Fibroblast of villous mesenchyme (primary cell): Measurements from ENCODE around the gene ATXN2. TPM values are rescaled to one million over a fixed set of nuclear protein-coding genes. Genes with fewer than 3 reads are reported as not detected.

Source experiments
- DNase-seq: peaks from one replicate; pipeline ENCODE4 v3.0.0-alpha.2; 2010; ENCODE audit warnings: low read depth
- H3K4me3 ChIP-seq: 2 replicates; pipeline ENCODE4 v1.5.1; 2011; ENCODE audit warnings: low read depth, mild to moderate bottlenecking, low read length
- CTCF ChIP-seq: IDR thresholded peaks from 2 replicates; pipeline ENCODE4 v1.5.1; 2012; ENCODE audit warnings: low read depth, mild to moderate bottlenecking, low read length; ENCODE audit not compliant: insufficient read depth
- total RNA-seq: library from RNA; depleted of rRNA; stranded (reverse); fragments of >200 nt; gene quantifications from 2 replicates; pipeline ENCODE4 v1.2.3, GENCODE V29; 2012

Gene ATXN2
- total RNA-seq, 1 donor, result 71.7 TPM

DNA sequence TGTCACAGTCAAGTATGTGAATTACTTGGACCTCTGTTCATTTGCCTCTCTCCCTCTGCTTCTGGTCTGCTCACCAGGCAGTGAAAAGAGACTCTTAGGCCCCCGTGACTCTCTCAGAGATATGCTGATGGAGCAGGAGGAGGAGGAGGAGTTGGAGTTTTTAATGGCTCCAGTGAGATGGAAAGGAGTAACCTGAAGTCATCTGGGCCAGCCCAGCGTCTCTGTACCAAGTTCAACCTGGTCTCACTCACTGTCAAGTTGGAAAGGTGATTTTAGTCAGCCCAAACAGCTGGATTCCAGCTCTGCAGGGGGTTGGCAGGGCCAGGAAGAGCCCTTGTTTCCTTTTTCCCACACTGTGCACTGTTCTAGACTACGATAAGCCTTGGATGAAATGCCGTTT lies 144.8 kb downstream of the ATXN2 start:
- TF ChIP-seq CTCF, result no peak
- no peak for DNase-seq
- H3K4me3 ChIP-seq, result no peak overlapping the region

DNA sequence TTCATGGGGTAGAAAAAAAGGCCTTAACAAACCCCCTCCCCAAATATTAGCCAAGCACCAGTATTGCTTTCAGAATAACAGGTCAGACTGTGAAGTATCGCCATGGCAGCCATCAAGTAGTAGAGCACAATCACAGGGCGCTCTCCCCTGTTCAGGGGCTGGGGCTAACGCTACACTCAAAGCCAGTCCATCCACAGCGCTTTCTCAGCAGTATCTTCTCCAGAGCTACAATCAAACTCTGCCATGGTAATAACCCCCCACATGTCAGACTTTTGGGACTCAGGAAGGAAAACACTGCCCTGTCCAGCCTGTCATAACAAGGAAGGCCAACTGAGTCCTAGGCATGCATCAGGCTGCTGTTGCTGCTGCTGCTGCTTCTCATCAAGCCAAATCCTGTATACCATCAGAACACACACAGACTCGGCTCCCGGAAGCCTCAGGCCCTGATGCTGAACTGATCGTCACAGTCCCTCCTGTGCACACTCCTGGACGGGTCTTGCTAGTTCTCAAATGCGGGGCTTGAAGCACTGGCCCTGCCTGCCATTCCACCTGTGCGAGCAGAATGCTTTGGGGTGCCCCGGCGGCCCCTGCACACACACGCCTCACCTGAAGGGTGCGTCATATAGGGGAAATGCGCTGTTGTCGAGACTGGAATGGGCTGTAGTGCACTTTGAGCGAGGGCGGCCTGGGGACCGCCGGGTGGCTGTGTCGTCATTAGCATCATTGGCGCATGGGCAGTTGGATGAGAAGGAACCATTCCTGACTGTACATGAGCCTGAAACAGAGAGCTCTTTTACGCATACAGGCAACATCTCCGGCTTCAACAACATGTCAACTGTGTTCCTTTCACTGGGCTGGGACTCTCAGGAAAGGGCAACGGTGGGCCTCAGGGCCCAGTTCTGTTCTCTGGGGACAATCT lies 145.8 kb downstream of the ATXN2 start:
- H3K4me3 ChIP-seq, result no peak overlapping the region
- no peak for TF ChIP-seq CTCF
- no peak for DNase-seq

DNA sequence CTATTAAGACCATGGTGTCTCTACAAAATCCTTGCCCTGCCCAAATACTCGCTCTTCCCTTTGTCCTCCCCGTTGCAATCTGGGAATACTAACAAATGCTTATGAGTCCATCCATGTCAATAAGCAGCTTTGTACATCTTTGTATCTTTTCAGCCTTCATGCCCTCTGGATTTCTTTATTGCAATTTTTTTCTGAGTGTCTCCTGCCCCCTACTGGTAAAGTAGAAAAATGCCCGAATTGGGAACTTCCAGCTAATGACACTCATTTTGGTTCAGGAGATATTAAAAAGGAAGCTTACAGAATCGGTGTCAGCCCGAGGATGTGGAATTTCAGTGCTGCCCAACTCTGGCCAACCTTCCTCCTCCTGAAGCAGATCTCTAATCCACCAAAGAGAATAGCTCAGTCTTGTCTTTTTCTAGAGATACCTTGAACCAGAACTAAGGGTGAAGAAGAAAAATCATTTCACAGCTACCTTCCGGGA lies 147.4 kb downstream of the ATXN2 start:
- TF ChIP-seq CTCF, result peak; percentile 79
- DNase-seq, result peak; percentile 68

DNA sequence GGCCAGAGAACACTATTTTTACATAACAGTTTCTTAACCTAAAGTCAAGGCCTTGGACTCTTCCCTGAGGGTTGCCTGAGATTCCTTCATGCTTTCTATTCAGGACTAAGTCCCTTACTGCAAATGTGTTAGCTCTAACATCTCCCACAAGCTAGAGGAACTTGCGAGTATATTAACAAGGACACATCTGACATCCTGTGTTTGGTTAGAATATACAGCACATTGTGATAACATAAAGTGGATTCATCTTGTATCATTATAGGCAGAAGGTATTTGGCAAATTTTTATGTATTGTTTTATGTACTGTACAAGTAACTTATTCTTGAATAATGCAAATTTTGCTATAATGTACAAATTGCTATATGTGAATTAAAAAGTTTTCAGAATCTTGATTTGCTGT lies 147.9 kb downstream of the ATXN2 start:
- TF ChIP-seq CTCF, result no peak
- no peak for DNase-seq
- no peak overlapping the region for H3K4me3 ChIP-seq

More for the DNA sequence above, 147.4 kb downstream of the ATXN2 start:
- H3K4me3 ChIP-seq, result no peak overlapping the region

DNA sequence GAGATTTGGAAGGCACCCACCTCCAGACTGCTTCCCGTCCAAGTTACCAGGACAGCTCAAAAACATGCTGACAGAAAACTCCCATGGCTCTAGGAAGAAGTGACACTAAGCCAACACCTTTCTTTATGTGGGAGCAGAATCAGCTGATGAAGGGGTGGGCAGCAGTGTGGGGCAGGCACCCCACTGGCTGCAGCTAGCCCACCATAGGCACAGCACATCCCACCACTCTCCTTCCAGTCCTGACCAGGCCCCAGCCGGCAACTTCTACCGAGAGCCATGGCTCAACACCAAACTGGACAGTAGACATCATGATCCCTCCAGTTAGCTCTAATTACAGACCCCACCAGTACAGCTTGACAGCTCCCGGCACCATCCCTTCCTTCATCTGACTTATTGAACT lies 148.4 kb downstream of the ATXN2 start:
- no peak for DNase-seq
- no peak overlapping the region for H3K4me3 ChIP-seq

More for the DNA sequence above, 148.4 kb downstream of the ATXN2 start:
- no peak for TF ChIP-seq CTCF
